ENCODE measurements around the gene ITPR1. TPM values are rescaled to one million over a fixed set of nuclear protein-coding genes. Genes with fewer than 3 reads are reported as not detected.

ITPR1 gene
- polyA plus RNA-seq, 1 experiment = 1.4 TPM

DNA sequence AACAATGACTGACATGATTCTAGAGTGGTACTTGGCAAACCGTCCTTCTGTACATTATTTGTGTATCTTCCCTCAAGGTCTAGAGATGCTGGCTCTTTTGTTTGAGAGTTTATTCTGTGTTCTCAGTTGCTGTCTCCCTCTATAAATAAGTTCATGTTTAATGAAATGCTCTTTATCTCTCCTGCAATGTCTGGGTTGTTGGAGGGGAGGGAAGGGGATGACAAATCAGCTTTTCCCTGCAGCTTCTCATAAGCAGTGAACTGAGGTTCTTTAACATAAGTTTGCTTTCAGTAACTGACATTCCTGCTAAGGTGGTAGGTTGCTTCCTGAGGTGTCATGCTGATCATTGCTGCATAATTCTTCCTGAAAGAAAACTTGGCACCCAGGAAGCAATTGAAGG, 21.8 kb downstream of the ITPR1 start:
- H3K27me3 ChIP-seq (ENCODE audit: control insufficient read depth, insufficient read depth, low read length) = no peaks in the 10 kb centered on the region; the same call in 1 of the 2 replicates
- H3K4me3 ChIP-seq (ENCODE audit: low read depth, low read length) = no peak overlapping the region
- ChIA-PET CTCF (interaction anchor here (0.9 kb wide), 1 partner anchor 20 kb away, joined by 5 read pairs; no protein-coding TSS in a partner anchor), POLR2A (no interaction called here)
- DNase-seq (ENCODE audit: low read depth) = no peak
- H3K36me3 ChIP-seq (ENCODE audit: control insufficient read depth, insufficient read depth, low read length) = no peaks in the 10 kb centered on the region
- TF ChIP-seq, protein P1, sequence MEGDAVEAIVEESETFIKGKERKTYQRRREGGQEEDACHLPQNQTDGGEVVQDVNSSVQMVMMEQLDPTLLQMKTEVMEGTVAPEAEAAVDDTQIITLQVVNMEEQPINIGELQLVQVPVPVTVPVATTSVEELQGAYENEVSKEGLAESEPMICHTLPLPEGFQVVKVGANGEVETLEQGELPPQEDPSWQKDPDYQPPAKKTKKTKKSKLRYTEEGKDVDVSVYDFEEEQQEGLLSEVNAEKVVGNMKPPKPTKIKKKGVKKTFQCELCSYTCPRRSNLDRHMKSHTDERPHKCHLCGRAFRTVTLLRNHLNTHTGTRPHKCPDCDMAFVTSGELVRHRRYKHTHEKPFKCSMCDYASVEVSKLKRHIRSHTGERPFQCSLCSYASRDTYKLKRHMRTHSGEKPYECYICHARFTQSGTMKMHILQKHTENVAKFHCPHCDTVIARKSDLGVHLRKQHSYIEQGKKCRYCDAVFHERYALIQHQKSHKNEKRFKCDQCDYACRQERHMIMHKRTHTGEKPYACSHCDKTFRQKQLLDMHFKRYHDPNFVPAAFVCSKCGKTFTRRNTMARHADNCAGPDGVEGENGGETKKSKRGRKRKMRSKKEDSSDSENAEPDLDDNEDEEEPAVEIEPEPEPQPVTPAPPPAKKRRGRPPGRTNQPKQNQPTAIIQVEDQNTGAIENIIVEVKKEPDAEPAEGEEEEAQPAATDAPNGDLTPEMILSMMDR (IDR thresholded peaks at IDR 0.05; ENCODE audit: insufficient read depth, low read depth, low read length) = no peak

DNA sequence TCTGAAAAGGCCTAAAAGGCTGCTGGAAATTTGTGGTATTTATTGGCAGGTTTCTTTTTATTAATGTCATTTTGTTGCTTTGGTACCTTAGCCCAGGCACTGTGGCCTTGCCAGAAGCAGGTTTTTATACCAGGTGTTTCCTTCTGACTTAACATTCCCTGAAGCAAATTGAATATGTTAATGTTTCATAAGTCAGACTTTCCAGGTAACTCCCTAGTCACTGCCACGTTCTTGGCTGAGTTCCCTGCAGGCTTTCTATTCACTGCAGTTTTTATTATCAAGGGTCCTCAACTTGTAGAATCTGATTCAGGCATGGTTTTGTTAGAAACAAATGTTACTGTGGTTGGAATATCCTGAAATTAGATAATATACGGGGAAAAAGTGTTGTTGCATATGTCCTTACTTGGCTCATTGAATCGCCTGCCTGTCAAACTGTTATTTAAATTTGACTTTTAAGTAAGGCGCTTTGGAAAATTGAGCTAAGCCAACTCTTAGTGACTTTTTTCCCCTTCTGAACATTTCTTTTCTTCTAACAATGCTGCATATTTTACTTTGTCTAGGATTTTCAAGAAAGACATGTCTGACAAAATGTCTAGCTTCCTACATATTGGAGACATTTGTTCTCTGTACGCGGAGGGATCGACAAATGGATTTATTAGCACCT, 22.9 kb downstream of the ITPR1 start:
- ChIA-PET CTCF (interaction anchor here (0.9 kb wide), 1 partner anchor 18 kb away, joined by 5 read pairs; no protein-coding TSS in a partner anchor), POLR2A (no interaction called here)
- Histone ChIP-seq H3K27me3 (ENCODE audit: control insufficient read depth, insufficient read depth, low read length) (no peaks in the 10 kb centered on the region; the same call in 1 of the 2 replicates), H3K4me3 (ENCODE audit: low read depth, low read length) (no peak overlapping the region), H3K36me3 (ENCODE audit: control insufficient read depth, insufficient read depth, low read length) (no peaks in the 10 kb centered on the region)
- TF ChIP-seq, protein P1 (IDR thresholded peaks at IDR 0.05; ENCODE audit: insufficient read depth, low read depth, low read length) = no peak
- DNase-seq (ENCODE audit: low read depth) = no peak

DNA sequence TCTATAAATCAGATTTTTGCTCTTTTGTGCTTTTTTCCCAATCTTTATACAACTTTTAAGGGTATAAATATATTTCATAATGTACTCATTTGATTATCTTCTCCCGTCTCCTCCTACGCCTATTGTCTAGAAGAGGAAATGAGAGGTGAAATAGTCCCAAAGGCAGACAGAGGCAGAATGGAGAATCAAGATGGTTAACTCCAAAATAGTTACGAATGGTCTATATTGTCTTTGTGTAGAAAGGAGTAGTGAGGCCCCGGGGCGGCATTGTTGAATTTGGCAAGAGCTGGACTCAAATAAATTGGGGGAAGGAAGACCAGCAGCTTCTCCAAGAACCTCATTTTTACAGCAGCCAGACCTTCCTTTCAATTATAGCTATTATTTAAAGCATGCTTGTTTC, 23.9 kb downstream of the ITPR1 start:
- Histone ChIP-seq H3K27me3 (ENCODE audit: control insufficient read depth, insufficient read depth, low read length) (no peaks in the 10 kb centered on the region; the same call in 1 of the 2 replicates), H3K36me3 (ENCODE audit: control insufficient read depth, insufficient read depth, low read length) (no peaks in the 10 kb centered on the region), H3K4me3 (ENCODE audit: low read depth, low read length) (no peak overlapping the region)
- ChIA-PET POLR2A (no interaction called here), CTCF (no interaction called here)
- TF ChIP-seq, protein P1 (IDR thresholded peaks at IDR 0.05; ENCODE audit: insufficient read depth, low read depth, low read length) = no peak
- no peak for DNase-seq (ENCODE audit: low read depth)

DNA sequence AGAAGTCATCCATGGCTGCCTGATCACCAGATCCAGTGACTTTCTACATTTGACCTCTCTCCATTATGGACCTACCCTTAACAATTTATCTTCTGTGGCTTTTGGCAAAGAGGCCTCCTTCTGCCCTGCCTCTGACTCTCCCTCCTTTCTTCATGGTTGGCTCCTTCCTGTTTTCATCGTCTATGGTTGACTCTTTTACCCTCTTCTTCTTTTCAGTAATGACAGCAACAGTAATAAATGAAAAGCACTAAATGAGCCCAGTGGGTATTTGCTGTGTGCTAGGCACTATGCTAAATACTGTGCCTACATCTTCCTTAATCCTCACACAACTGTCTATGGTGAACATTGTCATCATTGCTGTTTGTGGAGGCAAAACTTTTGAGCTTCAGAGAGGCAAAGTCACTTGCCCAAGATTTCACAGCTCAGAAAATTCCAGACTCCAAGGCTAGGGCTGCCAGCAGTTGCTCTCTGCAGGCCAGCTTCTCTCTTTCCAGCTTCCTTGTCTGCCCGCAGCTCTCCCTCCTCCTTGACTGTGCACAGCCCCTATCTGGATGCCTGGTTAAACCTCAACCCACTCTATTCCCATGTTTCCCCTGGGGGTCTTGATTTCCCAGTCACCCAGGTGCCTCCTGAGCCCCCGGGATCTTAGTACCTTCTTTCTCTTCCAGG, 24.6 kb downstream of the ITPR1 start:
- H3K4me3 ChIP-seq (ENCODE audit: low read depth, low read length) = no peak overlapping the region
- DNase-seq (ENCODE audit: low read depth) = no peak
- H3K36me3 ChIP-seq (ENCODE audit: control insufficient read depth, insufficient read depth, low read length) = no peaks in the 10 kb centered on the region
- ChIA-PET POLR2A (no interaction called here), CTCF (no interaction called here)
- H3K27me3 ChIP-seq (ENCODE audit: control insufficient read depth, insufficient read depth, low read length) = no peaks in the 10 kb centered on the region; the same call in 1 of the 2 replicates
- TF ChIP-seq, protein P1 (IDR thresholded peaks at IDR 0.05; ENCODE audit: insufficient read depth, low read depth, low read length) = no peak

DNA sequence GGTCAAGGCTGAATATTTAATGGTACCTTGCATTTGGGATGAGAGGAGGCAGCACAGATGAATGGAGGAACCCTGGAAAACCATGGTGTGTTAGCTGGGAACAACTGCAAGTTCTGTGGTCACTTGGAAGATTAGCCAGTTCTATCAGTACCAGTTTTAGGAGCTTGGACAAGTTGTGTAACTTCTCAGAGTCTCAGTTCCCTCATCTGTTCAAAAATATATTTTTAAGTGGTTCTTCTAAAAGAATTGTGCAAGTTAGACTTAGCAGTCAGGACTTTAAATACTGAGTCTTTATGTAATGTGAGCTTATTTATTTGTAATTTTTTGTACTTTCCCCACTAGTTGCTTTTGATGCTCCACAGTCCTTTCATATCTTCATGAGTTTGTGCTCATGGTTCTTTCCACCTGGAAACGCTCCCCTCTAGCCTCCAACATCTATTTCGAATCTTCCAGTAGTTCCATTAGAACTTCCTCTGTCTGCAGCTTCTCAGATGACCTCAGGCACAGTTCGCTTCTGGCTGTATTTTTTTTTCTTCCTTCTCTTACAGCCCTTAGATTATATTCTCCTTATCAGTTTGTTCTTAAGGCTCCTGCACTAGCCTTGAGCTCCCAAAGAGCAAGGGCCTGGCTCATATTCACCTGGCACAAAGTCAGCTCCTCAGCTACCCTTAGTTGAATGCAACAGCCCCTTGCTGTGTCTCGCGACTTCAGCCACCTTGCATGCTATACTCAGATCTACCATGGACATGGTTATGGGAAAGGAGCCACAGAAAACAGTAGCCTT, 27.1 kb downstream of the ITPR1 start:
- TF ChIP-seq, protein P1 (IDR thresholded peaks at IDR 0.05; ENCODE audit: insufficient read depth, low read depth, low read length) = no peak
- DNase-seq (ENCODE audit: low read depth) = no peak
- H3K4me3 ChIP-seq (ENCODE audit: low read depth, low read length) = no peak overlapping the region
- no peaks in the 10 kb centered on the region for H3K36me3 ChIP-seq (ENCODE audit: control insufficient read depth, insufficient read depth, low read length)
- ChIA-PET CTCF (interaction anchor here (1.2 kb wide), 1 partner anchor 22 kb away, joined by 3 read pairs; no protein-coding TSS in a partner anchor), POLR2A (no interaction called here)
- no peaks in the 10 kb centered on the region; the same call in 1 of the 2 replicates for H3K27me3 ChIP-seq (ENCODE audit: control insufficient read depth, insufficient read depth, low read length)
